HG02943 (cell line): Measurements from ENCODE around the gene MAPK8IP1.

Source experiments
- ATAC-seq: cut with Tn5 transposase; IDR thresholded peaks from one replicate; pipeline ENCODE4 v1.9.1; 2021; ENCODE audit warnings: mild to moderate bottlenecking, low read depth, moderate library complexity; ENCODE audit not compliant: unreplicated experiment

Gene MAPK8IP1

DNA sequence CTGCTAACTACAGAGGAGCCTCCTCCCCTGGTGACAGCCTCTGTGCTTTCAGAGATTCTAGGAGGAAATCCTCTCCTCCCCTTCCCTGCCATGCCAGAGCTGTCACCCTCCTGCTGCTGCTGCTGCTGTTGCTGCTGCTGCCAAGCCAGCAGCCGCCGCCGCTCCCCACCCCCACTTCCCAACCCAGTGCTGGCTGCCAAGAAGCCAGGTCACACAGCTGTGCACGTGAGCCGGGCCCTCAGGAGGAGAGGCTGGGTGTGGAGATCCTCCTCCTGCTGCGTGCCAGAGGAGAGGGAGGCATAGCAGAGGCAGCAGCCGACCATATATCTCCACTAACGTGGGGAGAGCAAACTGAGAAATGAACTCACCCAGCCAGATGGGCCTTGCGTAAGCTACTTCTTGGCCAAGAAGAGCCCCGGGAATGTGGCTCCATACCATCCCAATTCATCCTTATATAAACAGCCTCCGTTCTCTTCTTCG is 25.8 kb upstream of the MAPK8IP1 start:
- no peak for ATAC-seq

DNA sequence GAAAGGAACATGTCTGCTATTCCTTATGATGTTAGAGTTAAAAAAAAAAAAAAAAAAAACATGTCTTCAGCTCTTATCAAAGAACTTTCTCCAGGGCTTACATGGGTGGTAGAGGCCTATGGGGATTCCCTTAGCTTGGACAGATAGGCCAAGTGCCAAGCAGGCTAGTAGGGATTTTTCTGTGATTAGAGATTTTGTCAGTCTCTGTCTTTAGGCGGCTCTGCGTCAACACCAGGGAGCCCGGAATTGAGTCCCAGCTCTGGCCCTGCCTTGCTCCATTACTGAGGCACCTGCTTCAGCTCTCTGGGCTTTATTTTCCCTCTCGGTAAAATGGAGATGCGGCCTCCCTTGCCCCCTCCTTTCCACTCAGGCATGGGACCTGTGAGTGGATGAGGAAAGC is 25.1 kb upstream of the MAPK8IP1 start:
- ATAC-seq: no peak

DNA sequence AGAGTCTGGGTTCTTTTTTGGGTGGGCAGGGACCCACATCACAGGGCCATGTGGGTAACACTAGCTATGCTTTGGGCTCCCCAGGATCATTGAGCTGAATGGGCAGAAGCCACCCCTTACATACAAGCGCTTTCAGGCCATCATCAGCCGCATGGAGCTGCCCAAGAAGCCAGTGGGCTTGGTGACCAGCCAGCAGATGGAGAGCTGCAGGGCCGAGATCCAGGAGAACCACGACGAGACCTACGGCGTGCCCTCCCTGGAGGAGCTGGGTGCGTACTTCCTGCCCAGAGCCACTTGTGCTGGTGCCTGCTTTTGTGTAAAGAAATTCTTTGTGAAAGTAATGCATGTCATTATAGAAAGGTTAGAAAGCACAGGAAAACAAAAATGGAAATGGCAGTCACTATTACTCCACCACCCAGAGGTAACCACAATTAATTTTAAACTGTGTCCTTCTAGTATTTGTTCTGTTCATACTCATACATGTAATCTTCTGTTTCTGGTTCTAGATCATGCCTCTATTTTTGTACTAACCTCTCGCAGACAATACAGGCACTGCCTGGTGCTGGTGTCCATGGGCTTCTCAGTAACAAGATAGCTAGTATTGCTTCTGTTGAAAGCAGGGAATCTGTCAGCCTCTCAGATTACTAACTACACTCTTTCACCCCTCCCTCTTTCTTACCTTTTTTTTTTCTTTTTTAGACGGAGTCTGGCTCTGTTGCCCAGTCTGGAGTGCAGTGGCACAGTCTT is 24.5 kb upstream of the MAPK8IP1 start:
- no peak for ATAC-seq

DNA sequence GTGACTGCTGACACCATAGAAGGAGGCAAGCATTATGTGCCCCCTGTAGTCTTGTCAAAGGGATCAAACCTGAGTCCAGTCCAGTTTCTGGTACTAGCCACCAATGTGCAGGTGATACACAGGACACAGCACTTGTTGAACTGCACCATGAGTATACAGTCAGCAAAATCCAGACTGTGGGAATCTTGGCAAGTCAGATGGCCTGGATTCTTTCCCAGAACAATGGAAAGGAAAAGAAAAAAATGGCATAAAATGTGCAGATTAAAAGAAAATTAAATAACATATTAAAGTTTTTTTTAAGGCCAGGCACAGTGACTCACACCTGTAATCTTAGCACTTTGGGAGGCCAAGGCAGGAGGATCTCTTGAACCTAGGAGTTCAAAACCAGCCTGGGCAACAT is 21.4 kb upstream of the MAPK8IP1 start:
- no peak for ATAC-seq

DNA sequence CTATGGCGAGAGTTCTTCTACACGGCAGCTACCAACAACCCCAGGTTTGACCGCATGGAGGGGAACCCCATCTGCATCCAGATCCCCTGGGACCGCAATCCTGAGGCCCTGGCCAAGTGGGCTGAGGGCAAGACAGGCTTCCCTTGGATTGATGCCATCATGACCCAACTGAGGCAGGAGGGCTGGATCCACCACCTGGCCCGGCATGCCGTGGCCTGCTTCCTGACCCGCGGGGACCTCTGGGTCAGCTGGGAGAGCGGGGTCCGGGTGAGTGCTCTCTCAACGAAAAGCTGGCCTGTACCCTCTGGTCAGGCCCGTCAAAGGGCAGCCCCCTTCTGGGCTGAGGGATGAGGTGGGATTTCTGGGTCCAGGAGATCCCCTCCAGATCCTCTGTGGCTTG is 15.9 kb upstream of the MAPK8IP1 start:
- no peak for ATAC-seq

DNA sequence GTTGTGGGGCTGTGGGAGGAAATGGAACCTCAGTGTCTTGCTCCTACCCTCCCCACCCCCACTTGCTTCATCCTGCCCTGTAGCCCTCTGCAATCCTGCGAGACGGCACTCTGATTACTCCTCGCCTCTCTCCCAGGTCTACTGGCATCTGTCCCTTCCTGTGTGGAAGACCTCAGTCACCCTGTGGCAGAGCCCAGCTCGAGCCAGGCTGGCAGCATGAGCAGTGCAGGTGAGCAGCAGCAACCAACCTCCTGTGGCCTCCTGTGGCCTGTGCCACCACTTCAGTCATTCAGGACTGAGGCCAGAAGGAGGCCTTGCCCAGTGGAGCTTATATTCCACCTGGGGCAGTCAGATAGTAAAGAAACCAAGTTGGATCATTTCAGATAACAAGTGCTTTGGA is 14.7 kb upstream of the MAPK8IP1 start:
- no peak for ATAC-seq

DNA sequence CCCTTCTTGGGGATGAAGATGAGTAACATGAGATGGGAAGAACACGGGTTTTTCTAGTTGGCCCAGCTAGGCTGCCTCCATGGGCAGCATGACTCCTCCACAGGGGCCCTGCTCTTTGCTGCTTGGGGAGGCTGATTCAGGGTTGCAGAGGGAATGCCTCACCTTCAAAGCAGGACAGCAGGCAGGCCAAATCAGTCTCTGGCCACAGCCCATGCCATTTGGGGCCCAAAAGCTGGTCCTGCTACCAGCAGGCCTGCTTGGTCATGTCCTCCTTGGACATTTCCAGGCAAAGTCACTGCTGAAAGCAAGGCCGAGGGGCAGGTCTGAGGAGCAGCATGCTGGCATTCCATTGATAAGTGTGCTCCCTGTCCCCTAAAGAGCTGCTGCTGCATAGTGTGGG is 13.8 kb upstream of the MAPK8IP1 start:
- no peak for ATAC-seq

DNA sequence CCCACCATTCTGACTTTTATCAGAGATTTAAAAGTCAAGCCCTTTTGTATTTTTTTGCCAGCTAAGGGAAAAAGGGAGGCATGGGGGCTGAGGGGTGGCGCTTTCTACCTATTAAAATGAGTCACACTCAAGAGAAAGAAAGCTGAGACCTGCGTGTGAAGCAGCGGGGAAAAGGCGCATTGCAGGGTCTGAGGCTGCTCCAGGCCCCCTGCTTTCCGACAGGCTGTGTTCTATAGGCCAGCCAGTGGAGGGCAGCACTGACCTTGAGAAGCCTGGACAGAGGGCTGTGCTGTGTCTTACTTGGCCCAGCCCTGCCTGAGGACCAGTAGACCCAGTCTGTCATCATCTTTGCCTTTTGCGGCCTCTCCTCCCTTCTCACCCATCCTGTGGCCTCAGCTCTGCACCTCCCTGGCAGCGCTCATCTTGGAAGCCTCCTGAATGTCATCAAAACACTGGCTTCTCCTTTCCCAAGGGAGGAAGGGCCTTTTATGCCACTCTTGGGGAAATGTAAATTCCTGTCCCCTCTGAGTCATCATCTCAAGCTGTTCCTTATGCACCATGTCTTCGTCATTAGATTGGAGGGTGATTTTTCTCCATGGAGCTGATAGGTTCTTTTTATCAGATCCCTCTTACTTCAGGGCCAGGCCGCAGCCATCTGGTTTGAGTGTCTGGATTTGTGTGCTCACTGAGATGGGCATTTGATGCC is 12.6 kb upstream of the MAPK8IP1 start:
- ATAC-seq: no peak

DNA sequence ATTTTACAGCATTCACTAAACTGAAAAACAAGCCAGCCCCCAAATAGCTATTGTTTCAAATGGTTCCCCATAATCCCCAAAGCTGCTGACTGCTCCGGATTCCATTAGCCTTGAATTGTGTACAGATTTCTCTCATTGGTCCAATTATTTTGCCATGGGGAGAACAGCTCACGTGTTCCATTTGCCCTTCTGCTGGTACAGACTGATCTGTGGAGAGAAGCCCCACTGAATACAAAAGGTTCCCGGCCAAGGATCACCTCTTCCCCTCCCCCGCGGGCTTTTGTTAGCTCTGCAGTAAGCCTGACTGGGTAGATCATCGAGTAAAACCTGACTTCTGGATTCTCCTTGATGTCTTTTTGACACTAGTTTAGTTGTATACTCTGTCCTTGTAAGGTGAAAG is 9.1 kb upstream of the MAPK8IP1 start:
- no peak for ATAC-seq

DNA sequence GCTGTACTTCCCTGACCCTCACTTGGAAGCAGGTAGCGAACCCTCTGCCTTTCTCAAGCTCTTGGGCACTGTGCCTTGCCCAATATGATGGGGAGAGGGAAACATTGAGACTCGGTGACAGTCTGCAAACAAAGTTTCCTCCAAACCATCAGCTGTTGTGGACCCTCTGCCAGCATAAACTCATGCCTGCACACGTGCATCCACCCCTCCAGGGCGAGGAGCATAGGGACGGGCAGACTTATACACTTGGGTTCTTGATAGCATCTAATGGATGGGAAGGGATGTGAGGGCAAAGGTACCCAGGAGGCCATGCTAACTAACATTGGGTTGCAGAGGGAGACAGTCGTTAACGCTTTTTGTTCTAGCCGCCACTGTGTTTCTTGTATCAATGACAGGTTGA is 8.2 kb upstream of the MAPK8IP1 start:
- no peak for ATAC-seq

DNA sequence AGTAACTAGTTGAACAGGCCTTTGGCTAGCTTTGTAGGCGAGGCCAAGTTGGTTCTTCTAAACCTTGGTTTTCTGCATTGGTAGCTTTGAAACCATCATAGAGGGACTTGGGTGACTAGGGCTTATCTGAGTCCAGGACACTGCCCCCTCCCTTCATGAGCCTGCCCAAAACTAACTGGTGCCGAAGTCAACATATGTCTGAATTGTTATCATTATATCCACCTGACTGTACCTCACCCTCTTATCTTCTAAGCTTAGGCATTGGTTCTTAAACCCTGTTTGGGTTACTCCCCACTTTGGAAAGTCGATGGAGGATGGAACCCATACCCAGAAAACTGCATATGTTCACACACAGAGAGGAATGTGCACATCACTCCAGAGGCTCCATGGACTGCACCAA is 7.6 kb upstream of the MAPK8IP1 start:
- ATAC-seq: no peak

DNA sequence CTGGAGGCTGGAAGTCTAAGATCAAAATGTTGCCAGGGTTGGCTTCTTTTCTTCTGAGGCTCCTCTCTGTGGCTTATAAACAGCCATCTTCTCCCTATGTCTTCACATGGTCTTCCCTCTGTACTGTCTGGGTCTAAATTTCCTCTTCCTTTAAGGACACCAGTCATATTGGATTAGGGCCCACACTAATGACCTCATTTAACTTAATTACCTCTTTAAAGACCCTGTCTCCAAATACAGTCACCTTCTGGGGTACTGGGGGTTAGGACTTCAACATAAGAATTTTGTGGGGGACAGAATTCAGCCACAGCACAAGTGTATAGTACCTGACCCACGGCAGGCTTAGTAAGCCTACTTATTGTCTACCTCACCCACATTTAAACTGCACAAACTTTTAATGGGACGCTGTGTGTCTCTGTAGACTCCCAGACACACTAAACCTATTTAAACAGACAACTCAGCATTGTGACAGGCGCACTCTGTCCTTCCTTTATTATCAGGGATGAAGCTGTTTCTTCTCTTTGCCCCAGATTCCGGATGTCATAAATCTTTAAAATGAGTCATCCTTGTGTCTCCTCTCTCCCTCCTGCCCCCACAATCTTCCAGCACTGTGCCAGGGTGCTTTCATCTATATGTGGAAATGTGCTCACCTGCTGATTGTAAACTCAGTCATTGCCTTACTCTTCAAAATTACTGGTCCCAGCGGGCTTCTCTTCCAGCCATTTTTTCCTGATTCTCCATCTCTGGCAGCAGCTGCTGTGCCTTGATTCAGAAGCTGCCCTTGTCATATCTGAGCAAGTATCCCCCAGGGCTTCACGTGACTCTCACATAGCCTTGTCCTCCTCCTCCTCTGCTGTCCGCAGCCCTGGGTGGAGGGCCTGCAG is 5.4 kb upstream of the MAPK8IP1 start:
- ATAC-seq: no peak

DNA sequence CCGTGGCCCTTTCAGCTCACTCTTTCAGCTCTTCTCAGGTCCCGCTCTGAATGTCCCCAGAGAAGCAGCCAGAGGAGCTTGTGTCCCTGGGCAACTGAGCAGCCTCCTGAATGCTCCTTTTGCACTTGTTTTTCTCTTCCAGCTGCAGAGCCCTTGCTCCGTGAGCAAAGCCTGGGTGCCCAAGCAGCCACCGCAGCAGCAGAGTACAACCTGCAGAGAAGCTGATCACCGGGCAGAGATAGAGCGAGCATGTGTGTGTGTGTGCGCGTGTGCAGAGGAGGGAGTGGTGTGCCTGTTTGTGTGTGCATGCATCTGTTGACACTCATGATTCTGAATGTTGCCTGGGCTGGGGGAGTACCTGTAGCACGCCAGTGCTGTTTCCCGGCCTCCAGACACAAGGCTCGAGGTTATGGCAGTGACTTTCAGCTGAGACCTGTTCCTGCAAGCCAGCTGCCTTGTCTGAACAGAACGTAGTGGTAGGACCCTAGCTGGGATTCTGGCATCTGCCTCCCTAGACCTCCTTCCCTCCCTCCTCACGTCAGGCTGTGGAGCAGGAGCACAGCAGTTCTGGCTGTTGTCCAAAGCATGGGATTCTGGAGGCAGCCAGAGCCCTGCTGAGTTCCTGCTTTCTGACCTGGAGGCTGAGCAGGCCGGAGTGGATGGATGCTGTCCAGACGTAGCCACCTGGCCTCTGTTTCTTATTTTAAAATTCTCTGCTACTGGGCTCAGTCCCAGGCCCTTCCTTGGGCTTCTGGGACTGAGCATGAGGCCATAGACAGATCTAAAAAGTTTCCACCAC is 4.5 kb upstream of the MAPK8IP1 start:
- no peak for ATAC-seq

DNA sequence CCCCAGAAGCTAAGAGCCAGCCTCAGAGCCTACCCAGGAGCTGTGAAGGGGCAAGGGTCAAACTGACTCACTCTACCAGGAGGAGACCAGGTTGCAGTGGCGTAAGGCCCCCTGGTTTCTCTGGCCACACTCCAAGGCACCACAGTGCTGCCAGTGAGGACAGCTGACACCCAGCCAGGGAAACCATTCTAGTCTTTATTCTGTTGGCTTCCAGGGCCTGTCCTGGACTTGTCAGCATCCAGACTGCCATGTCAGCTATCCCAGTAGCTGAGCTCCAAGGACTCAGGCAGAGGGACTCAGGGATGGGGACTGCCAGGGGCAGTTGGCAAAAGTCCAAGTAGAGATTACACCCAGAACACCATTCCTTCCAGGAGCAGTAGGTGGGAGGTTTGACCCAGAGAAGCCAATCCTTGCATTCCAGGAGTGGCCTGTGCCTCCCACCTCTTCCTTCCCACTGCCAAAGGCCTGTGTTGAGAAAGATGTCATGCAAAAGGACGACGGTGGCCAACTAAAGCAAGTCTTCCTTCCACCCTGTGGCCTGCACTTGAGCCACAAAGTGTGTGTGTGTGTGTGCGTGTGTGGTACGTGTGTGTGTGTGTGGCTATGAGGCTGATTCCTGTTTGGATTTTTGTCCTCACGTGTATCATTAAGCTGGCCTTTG is 3.6 kb upstream of the MAPK8IP1 start:
- ATAC-seq: no peak

DNA sequence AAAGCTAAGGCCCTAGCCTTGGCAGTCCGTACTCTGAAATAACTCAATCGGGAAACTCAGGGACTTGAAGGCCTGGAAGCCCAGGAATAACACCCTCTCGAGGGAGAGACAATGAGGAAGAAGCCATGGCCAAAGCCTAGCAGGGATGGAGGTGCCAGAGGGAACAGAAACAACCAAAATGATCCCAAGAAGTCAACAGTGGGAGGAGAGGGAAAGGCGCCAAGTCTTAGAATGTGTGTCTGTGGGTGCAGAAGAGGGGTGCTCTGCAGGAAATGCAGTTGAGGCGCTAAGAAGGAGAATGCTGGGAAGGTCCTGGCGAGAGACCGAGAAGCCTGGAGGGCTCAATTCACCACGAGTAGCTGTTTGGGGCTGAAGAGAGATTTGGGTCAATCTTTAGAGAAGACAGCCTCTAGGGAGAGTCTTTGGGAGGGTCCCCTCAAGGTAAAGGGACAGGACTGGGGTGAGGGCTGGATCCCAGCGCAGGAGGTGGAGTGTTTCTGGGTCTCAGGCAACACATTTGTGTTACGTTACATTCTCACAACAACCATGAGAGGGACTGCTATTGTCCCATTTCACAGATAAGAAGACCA is 760 bp upstream of the MAPK8IP1 start:
- no peak for ATAC-seq

DNA sequence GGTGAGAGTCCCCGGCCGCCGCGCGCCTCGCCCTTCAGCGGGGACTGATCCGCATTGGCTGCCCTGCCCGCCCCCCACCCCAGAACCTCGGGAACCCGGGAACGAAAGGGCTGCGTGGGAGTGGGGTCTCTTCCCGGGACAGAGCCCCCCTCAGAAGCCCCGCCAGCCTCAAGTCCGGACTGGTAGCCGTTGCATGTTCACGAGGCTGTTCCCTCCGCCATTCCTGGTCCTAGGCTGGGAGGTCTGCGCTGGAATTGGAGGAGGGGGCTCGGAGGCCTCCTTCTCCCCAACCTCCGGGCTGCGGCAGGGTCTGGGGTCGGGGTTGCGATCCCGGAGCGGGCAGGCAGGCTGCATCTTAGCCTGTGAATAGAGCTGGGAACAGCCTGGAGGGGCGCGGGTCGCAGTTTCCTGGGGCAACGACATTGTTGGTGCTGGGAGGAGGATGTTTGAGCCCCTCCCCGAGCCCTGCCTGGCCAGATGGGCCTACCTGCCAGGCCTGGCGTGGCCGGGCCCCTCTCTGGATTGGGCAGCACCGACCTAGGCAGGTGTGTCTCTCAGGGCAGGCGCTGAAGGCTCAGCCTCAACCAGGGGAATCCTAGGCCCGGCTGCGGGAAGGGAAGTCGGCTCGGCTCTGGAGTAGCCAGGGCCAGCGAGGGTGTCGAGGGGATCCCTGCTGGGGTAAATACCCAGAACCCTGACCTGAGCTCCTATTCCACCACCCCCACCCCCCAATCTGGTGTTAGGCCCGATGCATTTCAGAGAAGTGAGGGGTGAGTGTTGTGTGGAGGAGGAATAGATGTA is 670 bp downstream of the MAPK8IP1 start:
- ATAC-seq: no peak

DNA sequence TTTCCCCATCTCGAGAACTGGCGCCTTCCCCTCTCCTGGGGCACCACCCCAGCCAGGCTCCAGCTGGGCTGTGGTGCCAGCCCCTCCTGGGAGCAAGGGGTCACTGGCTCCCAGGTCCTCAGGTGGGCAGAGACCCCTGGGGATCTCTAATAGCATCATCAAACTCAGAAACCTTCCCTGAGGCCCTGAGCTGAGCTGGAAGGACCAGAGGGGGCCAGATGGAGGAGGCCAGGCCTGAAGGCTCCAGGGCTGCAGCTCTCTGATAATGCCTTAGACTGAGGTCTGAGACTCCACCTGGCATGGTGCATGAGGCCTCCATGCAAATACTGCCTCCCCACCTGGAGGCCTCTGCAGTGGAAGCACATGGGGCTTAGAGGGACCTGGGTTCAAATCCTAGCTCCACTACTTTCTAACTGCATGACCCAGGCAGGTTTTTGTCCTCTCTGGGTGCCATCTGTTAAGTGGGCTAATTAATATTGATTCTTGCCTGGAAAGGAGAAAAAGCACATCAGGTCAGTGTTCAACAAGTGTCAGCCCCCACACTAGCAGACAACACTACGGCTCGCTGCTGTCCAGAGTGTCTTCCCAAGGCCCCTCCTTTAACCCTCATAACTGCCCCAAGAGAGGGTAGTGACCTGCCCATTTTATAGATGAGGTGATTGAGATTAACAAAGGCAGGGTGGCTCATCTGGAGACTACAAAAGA is 1.5 kb downstream of the MAPK8IP1 start:
- ATAC-seq: no peak

DNA sequence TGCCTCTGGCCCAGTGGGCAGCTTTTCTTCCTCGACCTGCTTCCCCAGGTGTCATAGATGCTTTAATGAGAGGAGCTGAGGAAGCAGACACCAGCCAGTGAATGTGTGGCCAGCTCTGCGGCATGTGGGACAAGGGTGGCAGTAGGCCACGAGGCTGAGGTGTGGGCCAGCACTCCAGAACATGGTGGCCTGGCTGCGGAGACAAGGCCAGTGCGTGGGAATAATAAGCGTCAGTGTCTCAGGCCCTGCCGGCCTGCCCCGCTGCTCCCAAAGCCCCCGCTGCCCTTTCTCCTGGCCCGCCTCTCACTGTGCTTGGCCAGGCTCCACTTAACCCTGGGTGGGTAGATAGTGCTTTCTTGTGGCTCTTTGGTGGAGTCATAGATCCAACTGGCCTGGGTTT is 2.1 kb downstream of the MAPK8IP1 start:
- no peak for ATAC-seq
